HG02884 (cell line): ENCODE data around the gene SRMS.

ENCODE experiments used
- ATAC-seq: cut with Tn5 transposase; IDR thresholded peaks from one replicate; pipeline ENCODE4 v1.9.1; 2021; ENCODE audit warnings: mild to moderate bottlenecking, moderate library complexity; ENCODE audit not compliant: unreplicated experiment

SRMS gene

DNA sequence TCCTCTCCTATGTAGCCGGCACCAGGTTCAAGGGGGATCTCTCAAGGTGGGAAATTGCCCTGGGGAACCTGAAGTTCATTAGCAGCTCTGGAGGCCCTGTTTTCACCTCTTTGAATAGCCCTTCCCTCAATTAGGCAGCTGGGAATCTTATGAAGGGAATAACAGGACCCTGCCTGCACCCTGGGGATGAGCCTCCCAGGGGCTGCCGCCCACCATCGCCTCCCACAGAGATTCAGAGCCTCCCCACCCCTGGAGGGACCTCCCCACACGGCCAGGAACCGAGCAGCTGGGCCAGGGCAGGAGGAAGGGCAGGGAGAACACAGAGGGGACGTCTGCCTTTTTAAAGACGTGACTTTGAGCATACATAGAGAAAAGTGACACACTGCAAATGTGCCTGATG lies 44.0 kb downstream of the SRMS start:
- ATAC-seq: no peak

GRCh38 chr20:63502671-63503172 lies 44.8 kb downstream of the SRMS start:
- ATAC-seq: no peak

DNA sequence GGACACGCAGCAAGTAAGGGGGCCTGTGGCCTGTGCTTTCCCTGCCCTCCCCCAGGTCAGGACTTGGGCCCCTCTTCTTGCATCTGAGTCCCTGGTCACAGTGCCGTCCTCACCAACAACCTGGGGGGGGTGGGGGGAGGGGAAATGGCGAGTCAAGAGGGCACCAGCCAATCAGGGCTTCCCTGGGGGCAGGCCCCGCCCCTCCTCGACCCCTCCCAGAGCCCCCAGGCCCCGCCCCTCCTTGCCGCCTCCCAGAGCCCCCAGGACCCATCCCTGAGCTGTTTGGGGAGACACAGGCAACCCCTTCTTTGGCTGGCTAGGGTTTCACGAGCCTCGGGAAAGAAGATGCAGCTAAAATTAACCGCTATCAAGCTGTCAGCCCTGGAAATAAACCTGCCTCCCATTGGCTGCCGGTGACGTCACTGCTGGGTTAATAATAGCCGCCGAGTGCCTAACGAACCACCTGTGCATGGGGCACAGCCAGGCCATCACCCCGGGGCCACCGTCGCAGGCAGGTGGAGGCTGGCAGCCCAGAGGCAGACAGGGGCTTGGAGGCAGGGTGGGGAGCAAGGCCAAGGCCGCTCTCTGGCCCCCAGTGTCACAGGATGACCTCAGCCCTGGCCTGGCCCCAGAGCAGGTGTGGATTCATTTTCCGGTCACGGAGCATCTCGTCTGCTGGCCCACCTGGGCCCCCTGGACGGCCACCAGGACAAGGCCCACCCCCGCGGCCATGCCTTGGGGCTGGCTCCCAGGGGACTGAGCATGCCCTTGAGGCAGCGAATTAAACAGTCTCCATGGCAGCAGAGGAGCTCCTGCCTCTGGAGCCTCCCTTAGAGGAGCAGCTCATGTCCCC lies 45.5 kb downstream of the SRMS start:
- ATAC-seq: no peak

DNA sequence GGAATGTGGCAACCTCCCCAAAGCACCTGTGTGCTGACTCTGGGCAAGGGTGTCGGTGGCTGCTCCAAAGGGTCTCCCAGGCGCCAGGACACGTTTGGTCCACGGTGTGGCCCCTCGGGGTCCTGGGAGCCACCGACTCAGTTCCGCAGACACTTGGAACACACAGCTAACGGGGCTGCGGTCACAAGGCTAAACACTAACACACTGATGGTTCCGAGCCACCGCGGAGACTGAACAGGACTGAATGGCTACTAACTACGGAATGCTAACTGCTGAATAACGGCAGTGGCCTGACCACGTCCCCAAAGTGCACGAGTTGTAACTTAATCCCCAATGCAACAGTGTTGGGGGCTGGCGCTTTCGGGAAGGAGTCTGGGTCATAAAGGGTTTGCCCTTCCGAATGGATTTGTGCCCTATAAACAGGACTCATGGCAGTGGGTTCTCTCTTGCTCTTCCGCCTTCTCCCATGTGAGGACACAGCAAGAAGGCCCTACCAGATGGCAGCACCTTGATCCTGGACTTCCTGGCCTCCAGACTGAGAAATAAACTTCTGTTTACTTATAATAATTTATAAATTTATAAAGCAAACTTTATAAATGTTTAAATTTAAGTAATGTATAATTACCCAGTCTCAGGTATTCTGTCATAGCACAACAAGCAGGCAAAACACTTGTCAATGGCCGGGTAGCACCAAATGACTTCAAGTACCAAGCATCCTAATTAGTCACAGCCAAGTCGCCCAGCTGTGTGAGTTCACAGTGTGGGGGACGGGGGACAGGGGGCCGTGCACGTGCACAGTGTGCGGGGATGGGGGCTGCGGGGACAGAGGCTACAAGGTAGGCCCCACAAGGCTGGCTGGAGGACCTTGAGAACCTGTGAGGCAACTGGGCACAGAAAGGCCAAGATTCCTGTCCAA lies 46.4 kb downstream of the SRMS start:
- ATAC-seq: no peak

DNA sequence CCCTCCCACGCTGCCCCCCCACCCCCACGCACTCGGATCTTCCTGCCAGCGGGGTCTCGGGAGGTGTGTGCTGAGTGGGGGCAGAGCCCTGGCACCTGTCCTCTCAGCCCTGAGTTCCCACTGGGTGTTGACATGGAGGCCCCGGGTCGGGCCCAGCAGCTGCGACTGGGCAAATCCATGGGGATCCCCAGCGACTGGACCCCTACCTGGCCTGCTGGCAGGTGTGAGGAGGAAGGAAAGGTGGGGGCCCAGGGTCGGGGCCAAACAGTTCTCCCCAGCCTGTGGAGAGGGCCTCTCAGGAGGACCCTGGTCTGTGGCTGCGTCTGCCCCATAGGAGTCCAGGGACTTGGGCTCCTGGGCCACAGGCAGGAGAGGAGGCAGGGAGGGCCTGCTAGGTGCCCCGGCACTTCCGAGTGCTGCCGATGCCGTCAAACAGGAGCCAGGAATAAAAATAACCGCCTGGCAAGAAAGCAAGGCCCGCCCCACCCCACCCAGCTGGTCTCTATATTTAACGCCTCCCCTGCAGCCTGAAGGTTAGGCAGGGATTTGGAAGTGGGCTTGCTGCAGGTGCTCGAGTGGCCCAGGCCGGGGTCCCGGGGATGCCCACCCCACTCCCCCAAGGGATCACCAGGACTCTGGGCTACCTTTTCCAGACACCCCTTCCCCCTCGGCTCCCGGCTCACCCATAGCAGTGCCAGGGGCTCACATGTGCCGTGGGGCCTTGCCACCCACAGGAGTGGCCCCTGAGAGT lies 47.2 kb downstream of the SRMS start:
- ATAC-seq: no peak

GRCh38 chr20:63499338-63499969 lies 48.1 kb downstream of the SRMS start:
- no peak for ATAC-seq

DNA sequence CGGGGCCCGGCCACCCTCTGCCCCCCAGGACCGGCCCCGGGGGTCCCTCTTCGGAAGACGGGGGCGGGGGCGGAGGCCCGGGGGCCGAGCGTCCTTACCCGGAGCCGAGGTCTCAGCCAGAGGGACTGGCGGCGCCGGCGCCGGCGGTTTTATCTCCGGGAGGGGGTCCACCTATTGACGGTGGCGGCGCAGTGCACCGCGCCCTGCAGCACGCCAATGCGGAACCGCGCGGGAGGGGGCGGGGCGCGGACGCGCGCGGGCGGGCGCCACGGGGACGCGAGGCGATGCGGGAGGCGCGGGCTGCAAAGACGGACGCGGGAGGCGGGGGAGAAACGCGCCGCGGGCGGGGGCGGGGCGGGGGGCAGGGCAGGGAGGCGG lies 48.6 kb downstream of the SRMS start, which contains the start of gene EEF1A2:
Gene EEF1A2 (minus strand): TSS at position 124 of the 378 bp plus-strand sequence. CDS start 1,320 bp downstream, outside the sequence.
- ATAC-seq: no peak

DNA sequence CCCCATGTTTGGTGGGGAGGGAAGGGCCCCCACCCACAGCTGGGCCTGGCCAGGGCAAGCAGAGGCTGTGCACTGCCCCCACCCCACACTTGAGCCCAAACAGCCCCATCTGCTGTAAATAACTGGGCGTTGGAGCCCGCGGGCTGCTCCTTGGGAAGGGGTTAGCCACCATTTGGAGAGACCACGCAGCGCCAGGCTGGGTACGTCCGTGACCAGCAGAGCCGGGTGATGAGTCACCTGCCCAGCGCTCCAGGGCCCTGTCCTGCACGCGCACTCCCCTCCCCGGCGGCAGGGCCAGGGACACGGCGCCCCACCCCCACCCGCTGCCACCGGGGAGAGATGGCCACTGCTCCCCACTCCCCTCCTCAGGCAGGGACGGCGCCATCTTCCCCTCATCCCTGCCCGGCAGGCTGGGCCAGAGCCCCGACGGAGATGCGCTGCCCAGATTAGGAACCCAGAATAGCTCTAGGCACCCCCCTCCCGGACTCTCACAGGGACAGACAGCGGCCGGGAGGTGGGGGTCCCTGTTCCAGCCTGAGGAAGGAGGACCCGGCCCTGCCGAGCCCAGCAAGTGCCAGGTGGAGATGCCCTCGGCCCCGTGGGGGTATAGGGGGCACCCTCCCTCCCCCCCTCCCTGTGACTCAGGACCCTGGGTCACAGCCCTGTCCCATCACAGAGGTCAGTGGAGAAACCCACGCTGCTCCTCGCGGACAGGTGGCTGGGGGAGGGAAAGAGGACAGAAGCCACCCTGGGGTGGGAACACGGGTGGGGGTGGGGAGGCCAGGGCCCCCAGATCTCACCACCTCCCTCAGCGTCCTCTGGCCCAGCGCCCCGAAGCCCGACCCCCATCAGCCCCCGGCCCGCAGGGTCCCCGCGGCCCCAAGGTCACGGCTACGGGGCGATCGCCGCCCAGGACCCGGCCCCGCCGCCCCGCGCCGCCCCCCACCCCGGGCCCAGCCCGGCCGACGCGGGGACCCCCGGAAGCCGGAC lies 49.3 kb downstream of the SRMS start:
- no peak for ATAC-seq

GRCh38 chr20:63497138-63497945 lies 50.2 kb downstream of the SRMS start:
- no peak for ATAC-seq

GRCh38 chr20:63496596-63497120 lies 50.9 kb downstream of the SRMS start:
- ATAC-seq: no peak

GRCh38 chr20:63495741-63496595 lies 51.6 kb downstream of the SRMS start:
- ATAC-seq: no peak

DNA sequence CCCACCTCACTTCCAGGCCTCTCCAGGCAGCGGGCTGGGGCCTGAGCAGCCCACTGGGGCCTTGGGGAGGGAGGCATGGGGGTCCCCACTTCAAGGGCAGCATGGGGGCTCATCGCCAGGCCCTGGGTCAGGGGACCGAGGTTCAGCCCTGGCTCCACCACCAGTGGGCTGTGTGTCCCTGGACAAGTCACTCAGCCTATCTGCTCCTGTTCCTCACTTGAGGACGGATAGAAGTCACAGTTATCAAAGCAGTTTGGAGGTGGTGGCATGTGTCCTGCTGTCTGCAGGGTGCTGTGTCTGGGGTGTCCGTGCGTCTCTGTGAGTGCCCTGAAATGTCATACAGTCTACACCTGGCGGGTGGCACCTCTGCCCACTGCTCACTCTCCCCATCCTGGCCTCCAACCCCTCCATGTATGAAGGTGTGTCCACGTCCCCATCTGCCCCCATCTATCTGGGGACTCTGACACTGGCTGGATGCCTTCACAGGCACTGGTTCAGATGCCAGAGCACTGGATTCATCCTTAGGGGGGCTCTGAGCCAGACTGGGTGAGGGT lies 52.3 kb downstream of the SRMS start:
- no peak for ATAC-seq

- ATAC-seq: no peak
Observed at GRCh38 chr20:63494420-63495166, 53.0 kb downstream of the SRMS start.

- ATAC-seq: no peak
Observed at GRCh38 chr20:63494084-63494419, 53.5 kb downstream of the SRMS start.

- ATAC-seq: no peak
Observed at GRCh38 chr20:63493563-63494020, 54.0 kb downstream of the SRMS start.

- ATAC-seq: no peak
Observed at GRCh38 chr20:63492982-63493381, 54.6 kb downstream of the SRMS start.
